TTC549 (cell line): ENCODE data around the gene SYNJ2.

Experiments used
- FAIRE-seq: peaks from 2 replicates; lab custom pipeline; 2012; peaks lifted over from hg19 to GRCh38; lab: Jason Lieb, UNC

The SYNJ2 gene

DNA sequence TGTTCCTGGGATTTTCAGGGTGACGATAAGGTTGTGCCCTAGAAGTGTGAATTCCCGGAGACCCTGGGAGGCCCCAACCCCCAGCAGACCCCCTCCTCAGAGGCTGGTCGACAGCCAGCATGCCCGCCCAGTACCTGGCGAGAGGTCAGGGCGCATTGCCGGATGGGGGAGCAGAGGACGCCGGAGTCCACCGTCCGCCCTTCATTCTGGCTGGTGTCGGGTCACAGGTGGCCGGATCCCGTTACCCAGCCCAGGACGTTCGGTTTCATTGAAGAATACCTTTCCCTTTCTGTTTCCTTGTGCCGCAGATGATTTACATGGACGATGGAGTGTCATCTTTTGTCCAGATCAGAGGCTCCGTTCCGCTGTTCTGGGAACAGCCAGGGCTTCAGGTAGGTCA lies 61.3 kb downstream of the SYNJ2 start:
- no peak for FAIRE-seq

DNA sequence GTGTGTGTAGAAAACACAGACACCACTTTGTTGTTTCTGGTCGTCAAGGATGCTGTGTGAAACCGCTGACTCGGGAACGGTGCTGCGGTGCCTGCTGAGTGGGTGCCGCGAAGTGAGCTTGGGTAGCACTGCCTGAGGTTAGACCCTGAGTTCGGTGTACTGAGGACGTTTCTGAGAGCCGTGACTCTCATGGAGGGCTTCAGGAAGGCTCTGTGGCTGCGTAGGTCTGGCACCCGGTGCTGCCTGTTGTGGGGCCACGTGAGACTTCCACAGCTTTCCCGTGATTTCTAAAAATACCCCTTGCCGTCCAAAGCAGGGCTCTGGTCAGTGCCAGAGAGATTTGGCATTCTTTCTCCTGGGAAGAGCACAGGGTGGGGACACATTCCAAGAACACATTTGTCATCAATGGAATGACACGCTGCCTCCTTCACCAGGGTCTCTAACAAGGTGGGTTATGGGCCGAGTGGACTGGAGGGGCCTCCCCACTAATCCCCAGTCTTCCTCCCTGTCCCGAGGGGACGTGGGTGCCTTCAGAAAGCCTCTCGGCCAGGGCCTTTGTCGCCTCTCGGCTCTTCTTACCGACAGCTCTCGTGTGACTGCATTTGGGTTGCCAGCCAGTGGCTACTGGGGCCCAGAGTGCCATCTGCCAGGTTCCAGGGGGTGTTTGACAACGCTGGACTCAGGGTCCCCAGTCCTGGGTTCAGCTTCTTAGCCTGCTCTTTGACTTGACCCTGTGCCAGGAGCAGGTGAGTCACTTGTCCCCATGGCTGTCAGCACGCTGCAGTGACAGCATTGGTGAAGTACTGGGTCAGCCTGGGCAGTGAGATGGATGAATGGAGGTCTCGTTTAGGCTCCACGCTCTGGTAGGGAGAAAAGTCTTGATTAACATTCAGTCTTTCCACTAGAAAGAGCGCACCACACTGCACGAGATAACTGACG lies 62.2 kb downstream of the SYNJ2 start:
- FAIRE-seq: no peak

DNA sequence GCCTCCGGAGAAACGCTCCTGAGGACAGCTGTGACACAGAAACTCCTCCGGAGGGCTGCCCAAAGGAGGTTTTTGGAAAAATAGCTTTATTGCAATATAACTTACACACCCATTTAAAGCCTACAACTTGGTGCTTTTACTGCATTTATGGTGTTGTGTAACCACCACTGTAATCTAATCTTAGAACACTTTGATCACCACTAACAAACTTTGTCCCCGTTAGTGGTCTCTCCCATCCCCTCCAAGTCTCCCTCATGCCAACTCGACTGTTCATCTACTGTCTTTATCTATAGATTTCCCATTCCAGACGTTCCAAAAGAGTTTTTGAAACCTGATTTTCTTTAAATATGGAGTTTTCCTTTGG lies 62.8 kb downstream of the SYNJ2 start:
- no peak for FAIRE-seq

- no peak for FAIRE-seq
Observed at GRCh38 chr6:158046201-158047126, 64.8 kb downstream of the SYNJ2 start.

GRCh38 chr6:158047127-158047518 lies 65.5 kb downstream of the SYNJ2 start:
- FAIRE-seq: no peak

- FAIRE-seq: no peak
Observed at GRCh38 chr6:158047563-158048323, 66.1 kb downstream of the SYNJ2 start.

GRCh38 chr6:158048589-158048988 lies 66.9 kb downstream of the SYNJ2 start:
- FAIRE-seq: no peak

DNA sequence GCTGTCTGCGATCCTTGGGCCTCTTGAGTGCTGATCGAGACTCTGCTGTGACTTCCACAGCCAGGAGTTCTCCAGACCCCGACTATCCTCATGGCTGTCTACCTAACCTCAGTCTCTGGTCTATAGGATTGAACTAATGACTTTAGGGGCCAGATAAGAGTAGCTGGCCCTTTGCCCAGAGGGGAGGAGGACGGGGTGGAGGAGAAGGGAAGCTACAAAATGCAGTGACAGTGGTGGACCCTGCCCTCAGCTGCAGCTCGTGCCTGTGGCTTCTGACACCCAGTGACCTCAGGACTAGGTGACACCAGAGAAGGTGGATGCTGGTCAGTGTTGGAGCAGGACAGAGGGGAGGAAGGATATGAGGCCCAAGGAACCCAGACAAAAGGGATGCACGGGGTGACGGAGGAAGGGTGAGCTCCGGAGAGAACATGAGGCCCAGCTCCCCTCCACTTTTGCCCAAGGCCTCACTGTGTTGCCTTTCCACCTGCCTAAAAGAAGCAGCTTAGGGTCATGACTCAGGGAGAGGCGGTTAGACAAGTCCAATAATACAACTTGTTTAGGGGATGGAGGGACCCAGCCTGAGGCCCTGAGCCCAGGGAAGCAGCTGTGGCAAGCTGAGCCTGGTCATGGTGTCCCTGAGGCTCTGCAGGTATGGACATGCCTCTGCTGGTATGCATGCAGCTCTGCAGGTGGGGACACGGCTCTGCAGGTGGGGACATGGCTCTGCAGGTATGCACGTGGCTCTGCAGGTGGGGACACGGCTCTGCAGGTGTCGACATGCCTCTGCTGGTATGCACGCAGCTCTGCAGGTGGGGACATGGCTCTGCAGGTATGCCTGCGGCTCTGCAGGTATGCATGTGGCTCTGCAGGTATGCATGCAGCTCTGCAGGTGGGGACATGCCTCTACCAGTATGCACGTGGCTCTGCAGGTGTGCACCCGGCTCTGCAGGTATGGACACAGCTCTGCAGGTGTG lies 67.7 kb downstream of the SYNJ2 start:
- FAIRE-seq: no peak

DNA sequence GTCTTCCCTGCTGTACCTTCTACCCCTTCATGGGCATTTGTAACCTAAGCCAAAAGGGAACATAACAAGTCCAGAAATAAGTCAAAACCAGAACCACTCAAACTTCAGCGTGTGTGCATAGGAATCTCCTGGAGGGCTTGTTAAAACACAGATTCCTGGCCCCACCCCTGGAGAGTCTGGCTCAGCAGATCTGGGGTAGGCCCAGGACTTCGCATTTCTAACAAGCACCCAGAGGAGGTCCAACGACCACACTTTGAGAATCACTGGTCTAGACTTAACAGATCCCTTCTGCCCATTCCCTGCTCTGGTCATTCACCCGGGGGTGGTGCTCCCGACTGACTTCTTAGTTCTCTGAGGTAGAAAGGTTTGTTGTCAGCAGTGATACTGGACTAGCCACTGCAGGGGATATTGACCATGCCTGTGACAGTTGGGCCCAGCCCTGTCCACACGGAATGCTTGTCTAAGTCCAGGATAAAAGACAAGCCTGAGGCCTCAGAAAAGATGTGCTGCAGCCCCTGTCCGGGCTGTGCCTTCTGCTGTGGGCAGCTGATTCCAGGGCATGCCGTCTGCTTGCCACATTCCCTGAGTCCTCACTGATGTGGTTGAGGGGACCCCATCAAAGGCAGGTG lies 68.6 kb downstream of the SYNJ2 start:
- FAIRE-seq: no peak

- no peak for FAIRE-seq
Observed at GRCh38 chr6:158050955-158051354, 69.3 kb downstream of the SYNJ2 start.

GRCh38 chr6:158051968-158052367 lies 70.3 kb downstream of the SYNJ2 start:
- no peak for FAIRE-seq

DNA sequence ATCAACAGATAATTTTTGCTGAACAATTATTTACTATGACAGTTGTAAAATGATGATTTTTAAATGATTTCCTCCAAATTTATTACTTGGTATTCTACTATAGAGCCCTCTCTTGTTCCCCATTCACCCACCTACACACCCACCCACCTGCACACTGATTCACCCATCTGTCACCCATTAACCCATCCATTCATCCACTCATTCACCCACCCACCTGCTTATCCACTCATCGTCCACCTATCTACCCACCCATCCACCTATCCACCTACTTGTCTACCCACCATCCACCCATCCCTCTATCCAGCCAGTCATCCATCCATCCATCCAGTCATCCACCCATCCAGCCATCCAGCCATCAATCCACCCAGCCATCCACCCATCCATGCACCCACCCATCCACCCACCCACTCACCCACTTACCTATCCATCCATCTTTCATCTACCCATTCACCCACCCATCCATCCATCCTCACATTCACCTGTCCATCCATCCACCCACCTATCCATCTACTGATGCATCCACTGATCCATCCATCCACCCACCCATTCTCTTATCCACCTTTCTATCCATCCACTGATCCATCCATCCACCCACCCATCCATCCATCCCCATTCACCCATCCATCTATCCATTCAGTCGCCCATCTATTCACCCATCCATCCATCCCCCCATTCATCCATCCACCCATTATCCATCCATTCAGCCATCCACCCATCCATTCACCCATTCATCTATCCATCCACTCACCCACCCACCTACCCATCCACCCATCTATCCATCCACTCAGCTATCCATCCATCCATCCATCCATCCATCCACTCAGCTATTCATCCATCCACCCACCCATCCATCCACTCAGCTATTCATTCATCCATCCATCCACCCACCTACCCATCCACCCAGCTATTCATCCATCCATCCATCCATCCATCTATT lies 72.0 kb downstream of the SYNJ2 start:
- FAIRE-seq: no peak

GRCh38 chr6:158056355-158056754 lies 74.7 kb downstream of the SYNJ2 start:
- FAIRE-seq: no peak

GRCh38 chr6:158056804-158057203 lies 75.1 kb downstream of the SYNJ2 start:
- no peak for FAIRE-seq

DNA sequence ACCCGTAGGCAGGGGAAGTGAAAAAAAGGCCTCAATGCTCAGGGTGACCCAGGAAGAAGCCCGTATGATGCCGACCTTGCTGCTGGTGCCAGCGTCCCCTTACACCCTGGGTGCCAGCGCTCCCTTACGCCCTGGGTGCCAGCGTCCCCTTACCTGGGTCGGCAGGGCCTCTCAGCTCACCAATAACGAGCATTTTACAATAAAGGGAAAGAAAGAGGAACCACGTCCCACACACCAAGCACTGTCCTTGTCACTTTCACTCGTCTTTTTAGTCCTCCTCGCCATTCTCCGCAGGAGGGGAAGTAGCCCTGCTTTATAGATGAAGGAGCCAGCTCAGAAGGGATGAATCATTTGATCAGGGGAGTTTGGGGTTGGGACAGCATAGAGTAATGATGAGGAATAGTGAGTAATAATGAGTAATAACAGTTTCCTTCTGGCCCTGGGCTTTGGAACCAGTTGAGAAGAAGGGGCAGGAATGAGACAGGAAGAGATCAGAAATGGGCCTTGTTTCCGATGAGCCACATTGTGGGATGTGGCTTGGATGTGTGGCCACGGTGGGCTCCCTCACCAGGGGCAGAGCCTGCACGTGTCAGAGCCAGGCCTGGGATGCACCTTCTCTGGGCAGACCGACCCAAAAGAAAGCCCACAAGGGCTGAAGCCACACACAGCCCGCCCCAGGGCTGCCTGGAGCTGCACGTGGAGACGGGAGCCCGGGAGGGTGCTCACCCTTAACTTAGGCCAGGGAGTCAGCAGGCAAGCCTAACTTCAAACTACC lies 75.7 kb downstream of the SYNJ2 start:
- no peak for FAIRE-seq

- FAIRE-seq: no peak
Observed at GRCh38 chr6:158058171-158058651, 76.5 kb downstream of the SYNJ2 start.

- no peak for FAIRE-seq
Observed at GRCh38 chr6:158059108-158059507, 77.4 kb downstream of the SYNJ2 start.
